ENCODE measurements around the gene SIRT3. TPM values are rescaled to one million over a fixed set of nuclear protein-coding genes. Genes with fewer than 3 reads are reported as not detected.

Gene SIRT3
- total RNA-seq, 1 experiment from 2014 or later: 37.5 TPM

GRCh38 chr11:214083-214482 is 22.1 kb downstream of the SIRT3 start:
- in situ Hi-C loops (cut with HindIII; ENCODE audit: low pct_unique_long_range_greater_than_20kb, low sequenced_read_pairs) (no loop called here), intact Hi-C loops (cut with micrococcal nuclease; ENCODE audit: unreplicated experiment) (loop anchor here (10.0 kb wide), 1 partner anchor 141 kb away; no protein-coding TSS in a partner anchor)
- ChIA-PET CTCF (no interaction called here), POLR2A (no interaction called here)
- no peak overlapping the region for H3K4me3 ChIP-seq (ENCODE audit: low read depth in 2 of 2, low read length in 2 of 2)
- H3K9me3 ChIP-seq (ENCODE audit: control insufficient read depth, insufficient read depth, low read depth, low read length): no peaks in the 10 kb centered on the region
- no peak overlapping the region for H3K27ac ChIP-seq (ENCODE audit: low read length)
- BruUV-seq (replicated peaks): TSS peak; percentile 6
- DNase-seq (ENCODE audit: low read depth, low spot score) (no peak), ATAC-seq (no peak)
- TF ChIP-seq REST (IDR thresholded peaks at IDR 0.05; ENCODE audit: insufficient read depth in 1 of 2, low read depth in 2 of 2, low read length in 1 of 2): no peak
- H3K4me1 ChIP-seq (ENCODE audit: control insufficient read depth, insufficient read depth, low read length): peaks cover 21% of the 10 kb centered on the region
- H3K27me3 ChIP-seq (ENCODE audit: control insufficient read depth, insufficient read depth, low read length): no peaks in the 10 kb centered on the region
- H3K36me3 ChIP-seq (ENCODE audit: control insufficient read depth, insufficient read depth, low read length): peaks cover 34% of the 10 kb centered on the region

GRCh38 chr11:213111-213510 is 23.0 kb downstream of the SIRT3 start:
- ATAC-seq: no peak
- no peak overlapping the region for H3K27ac ChIP-seq (ENCODE audit: low read length)
- in situ Hi-C loops (cut with HindIII; ENCODE audit: low pct_unique_long_range_greater_than_20kb, low sequenced_read_pairs) (no loop called here), intact Hi-C loops (cut with micrococcal nuclease; ENCODE audit: unreplicated experiment) (loop anchor here (10.0 kb wide), 1 partner anchor 142 kb away; no protein-coding TSS in a partner anchor)
- DNase-seq (ENCODE audit: low read depth, low spot score): no peak
- no peak for TF ChIP-seq REST (IDR thresholded peaks at IDR 0.05; ENCODE audit: insufficient read depth in 1 of 2, low read depth in 2 of 2, low read length in 1 of 2)
- no peak for TF ChIP-seq SIN3A (IDR thresholded peaks at IDR 0.05; ENCODE audit: borderline replicate concordance, insufficient read depth, low read depth, low read length)
- TF ChIP-seq CTCF (IDR thresholded peaks at IDR 0.05): no peak
- no peak for TF ChIP-seq POLR2AphosphoS5 (IDR thresholded peaks at IDR 0.05; ENCODE audit: low read depth, low read length)
- no peak for TF ChIP-seq TCF7L2 (IDR thresholded peaks at IDR 0.05; ENCODE audit: low read depth, low read length)
- no peaks in the 10 kb centered on the region for H3K9me3 ChIP-seq (ENCODE audit: control insufficient read depth, insufficient read depth, low read depth, low read length)
- no peak overlapping the region for H3K4me3 ChIP-seq (ENCODE audit: low read depth in 2 of 2, low read length in 2 of 2)
- POLR2A ChIA-PET: no interaction called here
- no peaks in the 10 kb centered on the region for H3K27me3 ChIP-seq (ENCODE audit: control insufficient read depth, insufficient read depth, low read length)
- H3K36me3 ChIP-seq (ENCODE audit: control insufficient read depth, insufficient read depth, low read length): peaks cover 36% of the 10 kb centered on the region
- H3K4me1 ChIP-seq (ENCODE audit: control insufficient read depth, insufficient read depth, low read length): peaks cover 21% of the 10 kb centered on the region
- BruUV-seq (replicated peaks): no TSS peak
- CTCF ChIA-PET: no interaction called here
